GM12891 (cell line): ENCODE measurements around the gene CDC23.

Source experiments
- POLR2A ChIP-seq: IDR thresholded peaks from 2 replicates; pipeline ENCODE4 v1.6.1; 2011; ENCODE audit warnings: low read depth, low read length, control low read depth
- POLR2AphosphoS5 ChIP-seq: IDR thresholded peaks from 2 replicates; pipeline ENCODE4 v1.6.1; 2011; ENCODE audit warnings: low read depth, low read length, control low read depth

DNA sequence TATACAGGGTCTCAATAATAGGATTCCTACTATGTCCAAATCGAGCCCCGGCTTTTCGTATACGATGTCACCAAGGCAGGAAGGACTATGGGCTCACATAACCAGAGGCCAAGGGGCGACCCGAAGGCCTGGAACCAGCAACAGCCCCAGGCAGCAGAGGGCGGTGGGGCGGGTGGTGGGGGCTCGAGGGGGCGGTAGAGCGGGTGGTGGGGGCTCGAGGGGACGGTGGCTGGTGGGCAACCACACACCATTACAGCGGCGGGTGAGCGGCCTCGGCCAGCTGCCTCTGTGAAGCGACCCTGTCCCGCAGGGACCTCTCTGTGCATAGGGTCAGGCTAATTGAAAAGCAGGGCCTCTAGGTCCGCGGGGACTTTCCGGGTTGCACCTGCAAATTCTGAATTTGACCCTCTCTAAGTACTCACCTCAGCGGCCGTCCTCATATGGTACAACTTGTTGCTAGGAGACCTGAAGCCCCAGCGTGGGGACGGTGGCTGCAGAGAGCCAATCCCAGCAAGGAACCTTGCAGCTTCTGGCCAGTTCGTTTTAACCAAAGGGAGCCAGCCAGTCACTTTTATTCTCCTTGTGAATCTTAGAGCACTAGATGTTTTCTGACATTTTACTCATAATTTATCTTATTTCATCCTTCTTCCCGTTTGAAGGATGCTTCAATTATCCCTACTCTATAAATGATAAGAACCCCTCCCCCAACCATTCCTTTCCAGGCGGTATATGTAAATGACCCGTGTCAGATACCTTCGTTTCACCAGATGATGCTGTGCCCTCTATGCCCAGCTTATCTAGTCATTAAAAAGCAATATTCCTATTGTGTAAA is 74.0 kb downstream of the CDC23 start, which contains the start of gene NME5:
- TF ChIP-seq POLR2AphosphoS5 (no peak), POLR2A (no peak)
